WTC11 (cell line): ENCODE data around the gene MAP1LC3A. TPM values are rescaled to one million over a fixed set of nuclear protein-coding genes. Genes with fewer than 3 reads are reported as not detected.
A peak's percentile ranks its signal among the peaks of the same experiment; 100 is the strongest.

ENCODE experiments used
- ATAC-seq: fragments of 200-7000 bp; cut with Tn5 transposase; 2 replicates; pipeline ENCODE4 v1.10.0; 2021; ENCODE audit warnings: mild to moderate bottlenecking, moderate library complexity
- CTCF ChIA-PET: fragments of 300-600 bp; sonication (Branson Sonifier 250); formaldehyde crosslinking; loops from one replicate; lab custom pipeline; 2021; ENCODE audit warnings: antibody characterized with exemption; lab: Charles Lee
- POLR2A ChIA-PET: fragments of 350-600 bp; sonication (Branson Sonifier 250); formaldehyde crosslinking; loops from one replicate; lab custom pipeline; 2021; ENCODE audit warnings: antibody characterized with exemption; lab: Charles Lee
- DNase-seq: peaks from one replicate; pipeline ENCODE4 v3.0.0; 2021; ENCODE audit warnings: low spot score
- H3K27ac Mint-ChIP-seq: 2 replicates; pipeline ENCODE4 v1.8.0; 2021; ENCODE audit warnings: mixed read lengths
- H3K27me3 Mint-ChIP-seq: 2 replicates; pipeline ENCODE4 v1.8.0; 2021; ENCODE audit warnings: low read depth, mild to moderate bottlenecking, moderate library complexity, mixed read lengths
- H3K36me3 Mint-ChIP-seq: 2 replicates; pipeline ENCODE4 v1.8.0; 2021; ENCODE audit warnings: mixed read lengths
- H3K4me1 Mint-ChIP-seq: 2 replicates; pipeline ENCODE4 v1.8.0; 2022; ENCODE audit warnings: mixed read lengths
- H3K4me3 Mint-ChIP-seq: 2 replicates; pipeline ENCODE4 v1.8.0; 2021; ENCODE audit warnings: mild to moderate bottlenecking, moderate library complexity, mixed read lengths
- H3K9me3 Mint-ChIP-seq: 2 replicates; pipeline ENCODE4 v1.8.0; 2021; ENCODE audit warnings: mixed read lengths
- ATF2 ChIP-seq: sonication (generic); formaldehyde crosslinking; IDR thresholded peaks from 2 replicates; pipeline ENCODE4 v1.8.1; 2022; ENCODE audit warnings: low read depth, missing genetic modification reagents, borderline replicate concordance
- CREM ChIP-seq: sonication (generic); formaldehyde crosslinking; IDR thresholded peaks from 2 replicates; pipeline ENCODE4 v1.8.1; 2022; ENCODE audit warnings: mild to moderate bottlenecking, missing genetic modification reagents, moderate library complexity
- ELF4 ChIP-seq: sonication (generic); formaldehyde crosslinking; IDR thresholded peaks from 2 replicates; pipeline ENCODE4 v1.8.1; 2022; ENCODE audit warnings: low read depth, mild to moderate bottlenecking, moderate library complexity, missing genetic modification reagents
- EMX1 ChIP-seq: fragments of 250-450 bp; sonication (Bioruptor Pico); IDR thresholded peaks from 2 replicates; pipeline ENCODE4 v1.8.0; 2021; ENCODE audit warnings: mild to moderate bottlenecking
- JUN ChIP-seq: sonication (generic); formaldehyde crosslinking; IDR thresholded peaks from 2 replicates; pipeline ENCODE4 v1.8.0; 2023; ENCODE audit warnings: mild to moderate bottlenecking, missing genetic modification reagents
- MYBL2 ChIP-seq: sonication (generic); formaldehyde crosslinking; IDR thresholded peaks from 2 replicates; pipeline ENCODE4 v1.8.1; 2023; ENCODE audit warnings: mild to moderate bottlenecking, moderate library complexity, missing genetic modification reagents
- NFATC4 ChIP-seq: fragments of 250-450 bp; sonication (Bioruptor Pico); IDR thresholded peaks from 2 replicates; pipeline ENCODE4 v1.9.0; 2021; ENCODE audit warnings: mild to moderate bottlenecking
- NFYB ChIP-seq: sonication (generic); formaldehyde crosslinking; conservative IDR thresholded peaks from 2 replicates; pipeline ENCODE4 v1.8.0; 2022; ENCODE audit warnings: low read depth, missing genetic modification reagents
- RORB ChIP-seq: fragments of 250-450 bp; sonication (Bioruptor Pico); IDR thresholded peaks from 2 replicates; pipeline ENCODE4 v1.9.0; 2021; ENCODE audit warnings: mild to moderate bottlenecking
- SMAD3 ChIP-seq: sonication (generic); formaldehyde crosslinking; IDR thresholded peaks from 2 replicates; pipeline ENCODE4 v1.8.0; 2022; ENCODE audit warnings: missing genetic modification reagents, mild to moderate bottlenecking, borderline replicate concordance
- SMAD4 ChIP-seq: sonication (generic); formaldehyde crosslinking; IDR thresholded peaks from 2 replicates; pipeline ENCODE4 v1.8.0; 2022; ENCODE audit warnings: mild to moderate bottlenecking, missing genetic modification reagents
- SP1 ChIP-seq: sonication (generic); formaldehyde crosslinking; conservative IDR thresholded peaks from 2 replicates; pipeline ENCODE4 v1.8.1; 2022; ENCODE audit warnings: missing genetic modification reagents
- STAT6 ChIP-seq: sonication (generic); formaldehyde crosslinking; conservative IDR thresholded peaks from 2 replicates; pipeline ENCODE4 v1.8.1; 2023; ENCODE audit warnings: mild to moderate bottlenecking, low read depth, missing genetic modification reagents, moderate library complexity
- TEAD1 ChIP-seq: sonication (generic); formaldehyde crosslinking; IDR thresholded peaks from 2 replicates; pipeline ENCODE4 v1.8.0; 2022; ENCODE audit warnings: mild to moderate bottlenecking, missing genetic modification reagents
- ZNF121 ChIP-seq: sonication (generic); formaldehyde crosslinking; IDR thresholded peaks from 2 replicates; pipeline ENCODE4 v1.8.0; 2023; ENCODE audit warnings: missing genetic modification reagents
- ZNF232 ChIP-seq: sonication (generic); formaldehyde crosslinking; IDR thresholded peaks from 2 replicates; pipeline ENCODE4 v1.8.0; 2022; ENCODE audit warnings: mild to moderate bottlenecking, missing genetic modification reagents
- ZNF263 ChIP-seq: sonication (generic); formaldehyde crosslinking; IDR thresholded peaks from 2 replicates; pipeline ENCODE4 v1.8.1; 2022; ENCODE audit warnings: low read depth, mild to moderate bottlenecking, moderate library complexity, missing genetic modification reagents
- ZNF317 ChIP-seq: sonication (generic); formaldehyde crosslinking; IDR thresholded peaks from 2 replicates; pipeline ENCODE4 v1.8.1; 2023; ENCODE audit warnings: low read depth, mild to moderate bottlenecking, moderate library complexity, missing genetic modification reagents, borderline replicate concordance
- total RNA-seq: library from RNA; stranded (reverse); gene quantifications from 3 replicates; pipeline ENCODE4 v1.2.3, GENCODE V29; 2021
- TF ChIP-seq, protein P1 (sequence below): fragments of 250-450 bp; sonication (Bioruptor Pico); IDR thresholded peaks from 2 replicates; pipeline ENCODE4 v1.9.0; 2021; ENCODE audit warnings: mild to moderate bottlenecking
- TF ChIP-seq, protein P2 (sequence below): sonication (generic); formaldehyde crosslinking; conservative IDR thresholded peaks from 2 replicates; pipeline ENCODE4 v1.8.1; 2022; ENCODE audit warnings: mild to moderate bottlenecking, missing genetic modification reagents

The MAP1LC3A gene
- total RNA-seq, 1 experiment from 2014 or later, result 7.5 TPM

DNA sequence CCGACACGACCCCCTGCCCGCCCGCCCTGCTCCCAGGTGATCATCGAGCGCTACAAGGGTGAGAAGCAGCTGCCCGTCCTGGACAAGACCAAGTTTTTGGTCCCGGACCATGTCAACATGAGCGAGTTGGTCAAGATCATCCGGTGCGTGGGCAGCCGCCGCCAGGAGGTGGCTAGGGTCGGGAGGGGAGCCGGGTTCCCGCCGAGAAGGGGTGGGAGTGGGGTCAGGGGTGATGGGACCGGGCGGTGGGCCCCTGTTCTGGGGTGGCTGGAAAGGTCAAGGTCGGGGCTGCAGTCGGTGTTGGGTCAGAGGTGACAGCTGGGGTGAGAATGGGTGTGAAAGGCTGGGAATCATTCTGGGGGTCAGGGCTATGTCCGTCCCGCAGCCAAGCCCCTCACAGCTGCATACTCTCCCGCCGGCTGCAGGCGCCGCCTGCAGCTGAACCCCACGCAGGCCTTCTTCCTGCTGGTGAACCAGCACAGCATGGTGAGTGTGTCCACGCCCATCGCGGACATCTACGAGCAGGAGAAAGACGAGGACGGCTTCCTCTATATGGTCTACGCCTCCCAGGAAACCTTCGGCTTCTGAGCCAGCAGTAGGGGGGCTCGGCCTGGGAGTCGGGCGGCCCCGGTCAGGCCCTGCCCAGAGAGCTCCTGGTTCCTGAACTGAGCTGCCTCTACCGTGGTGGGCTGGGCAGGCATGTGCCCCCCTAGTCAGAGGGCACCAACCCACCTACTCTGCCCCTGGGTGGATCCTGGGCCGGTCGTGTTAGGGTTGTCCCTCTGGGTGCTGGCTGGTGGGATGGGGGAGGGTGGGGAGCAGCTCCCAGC, 1.0 kb downstream of the MAP1LC3A start (continued):
- TF ChIP-seq, protein P1, sequence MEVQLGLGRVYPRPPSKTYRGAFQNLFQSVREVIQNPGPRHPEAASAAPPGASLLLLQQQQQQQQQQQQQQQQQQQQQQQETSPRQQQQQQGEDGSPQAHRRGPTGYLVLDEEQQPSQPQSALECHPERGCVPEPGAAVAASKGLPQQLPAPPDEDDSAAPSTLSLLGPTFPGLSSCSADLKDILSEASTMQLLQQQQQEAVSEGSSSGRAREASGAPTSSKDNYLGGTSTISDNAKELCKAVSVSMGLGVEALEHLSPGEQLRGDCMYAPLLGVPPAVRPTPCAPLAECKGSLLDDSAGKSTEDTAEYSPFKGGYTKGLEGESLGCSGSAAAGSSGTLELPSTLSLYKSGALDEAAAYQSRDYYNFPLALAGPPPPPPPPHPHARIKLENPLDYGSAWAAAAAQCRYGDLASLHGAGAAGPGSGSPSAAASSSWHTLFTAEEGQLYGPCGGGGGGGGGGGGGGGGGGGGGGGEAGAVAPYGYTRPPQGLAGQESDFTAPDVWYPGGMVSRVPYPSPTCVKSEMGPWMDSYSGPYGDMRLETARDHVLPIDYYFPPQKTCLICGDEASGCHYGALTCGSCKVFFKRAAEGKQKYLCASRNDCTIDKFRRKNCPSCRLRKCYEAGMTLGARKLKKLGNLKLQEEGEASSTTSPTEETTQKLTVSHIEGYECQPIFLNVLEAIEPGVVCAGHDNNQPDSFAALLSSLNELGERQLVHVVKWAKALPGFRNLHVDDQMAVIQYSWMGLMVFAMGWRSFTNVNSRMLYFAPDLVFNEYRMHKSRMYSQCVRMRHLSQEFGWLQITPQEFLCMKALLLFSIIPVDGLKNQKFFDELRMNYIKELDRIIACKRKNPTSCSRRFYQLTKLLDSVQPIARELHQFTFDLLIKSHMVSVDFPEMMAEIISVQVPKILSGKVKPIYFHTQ, result no peak
- no peak for TF ChIP-seq MYBL2 (CRISPR knock-in tag)
- TF ChIP-seq SMAD4 (CRISPR knock-in tag), result no peak
- TF ChIP-seq JUN (CRISPR knock-in tag), result no peak

GRCh38 chr20:34560141-34560523, 1.6 kb downstream of the MAP1LC3A start:
- Mint-ChIP-seq H3K4me3 (peak overlapping the region; percentile 36), H3K36me3 (no peaks in the 10 kb centered on the region), H3K27me3 (peaks cover 7% of the 10 kb centered on the region), H3K9me3 (no peaks in the 10 kb centered on the region), H3K4me1 (peaks cover 4% of the 10 kb centered on the region), H3K27ac (no peak overlapping the region)
- CTCF ChIA-PET, result interaction anchor here (1.0 to 2.9 kb wide), 4 partner anchors 23 to 210 kb away, joined by 3 to 8 read pairs (median 4); no protein-coding TSS in a partner anchor
- ATAC-seq (no peak), DNase-seq (no peak)
- TF ChIP-seq NFATC4 (CRISPR knock-in tag) (no peak), JUN (CRISPR knock-in tag) (no peak), TEAD1 (no peak), EMX1 (no peak), ZNF263 (CRISPR knock-in tag) (no peak)
- TF ChIP-seq, protein P2, sequence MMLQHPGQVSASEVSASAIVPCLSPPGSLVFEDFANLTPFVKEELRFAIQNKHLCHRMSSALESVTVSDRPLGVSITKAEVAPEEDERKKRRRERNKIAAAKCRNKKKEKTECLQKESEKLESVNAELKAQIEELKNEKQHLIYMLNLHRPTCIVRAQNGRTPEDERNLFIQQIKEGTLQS (CRISPR knock-in tag), result no peak
- POLR2A ChIA-PET, result no interaction called here

DNA sequence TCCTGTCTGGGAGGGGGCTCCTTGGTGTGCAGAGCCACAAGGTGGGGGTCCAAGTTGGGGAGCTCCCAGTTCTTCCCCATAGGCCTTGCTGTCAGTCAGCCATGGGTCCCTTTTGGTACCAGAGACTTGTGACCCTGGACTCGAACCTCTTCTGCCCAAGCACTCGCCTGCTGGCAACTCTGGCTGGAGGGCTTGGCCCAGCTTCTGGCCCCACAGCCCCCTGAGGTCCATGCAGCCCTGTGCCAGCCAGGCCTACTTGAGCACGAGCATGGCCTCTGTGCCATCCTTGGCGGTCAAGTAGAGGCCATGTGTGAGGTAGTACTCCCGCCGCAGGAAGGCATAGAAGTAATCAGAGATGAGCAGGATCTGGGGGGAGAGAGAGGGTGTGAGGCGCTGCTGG, 2.1 kb downstream of the MAP1LC3A start:
- no peak overlapping the region for H3K27ac Mint-ChIP-seq
- ATAC-seq, result no peak
- peaks cover 4% of the 10 kb centered on the region for H3K4me1 Mint-ChIP-seq
- ChIA-PET CTCF (interaction anchor here (1.6 kb wide), 1 partner anchor 148 kb away, joined by 5 read pairs; no protein-coding TSS in a partner anchor), POLR2A (no interaction called here)
- DNase-seq, result no peak
- no peaks in the 10 kb centered on the region for H3K9me3 Mint-ChIP-seq
- H3K27me3 Mint-ChIP-seq, result peaks cover 7% of the 10 kb centered on the region
- H3K4me3 Mint-ChIP-seq, result no peak overlapping the region
- no peaks in the 10 kb centered on the region; the same call in 1 of the 2 replicates for H3K36me3 Mint-ChIP-seq
- TF ChIP-seq NFYB, result no peak
- no peak for TF ChIP-seq STAT6
- no peak for TF ChIP-seq ATF2 (CRISPR knock-in tag)
- no peak for TF ChIP-seq RORB (CRISPR knock-in tag)
- TF ChIP-seq ZNF232 (CRISPR knock-in tag), result no peak
- no peak for TF ChIP-seq ZNF121 (CRISPR knock-in tag)
- TF ChIP-seq ZNF317 (CRISPR knock-in tag), result no peak
- no peak for TF ChIP-seq SMAD3 (CRISPR knock-in tag)
- no peak for TF ChIP-seq CREM (CRISPR knock-in tag)
- TF ChIP-seq, protein P1, result no peak
- no peak for TF ChIP-seq ELF4 (CRISPR knock-in tag)
- TF ChIP-seq ZNF263 (CRISPR knock-in tag), result no peak
- TF ChIP-seq NFATC4 (CRISPR knock-in tag), result no peak
- no peak for TF ChIP-seq SP1 (CRISPR knock-in tag)
